ENCODE results near the gene GNAT1. TPM values are rescaled to one million over a fixed set of nuclear protein-coding genes. Genes with fewer than 3 reads are reported as not detected.
"Not testable (repeated sequence)": the region's sequence is repeated elsewhere in the genome, so short reads cannot be mapped to it uniquely, and the experiment has no call there.

Gene GNAT1
- total RNA-seq, 1 experiment from 2014 or later: not detected

GRCh38 chr3:50220109-50220508 lies 28.7 kb downstream of the GNAT1 start:
- no peak for DNase-seq (ENCODE audit: low read depth)

- DNase-seq (ENCODE audit: low read depth): no peak
These were observed 29.6 kb downstream of the GNAT1 start for GRCh38 chr3:50221051-50221410.

GRCh38 chr3:50221411-50222168 lies 30.2 kb downstream of the GNAT1 start:
- DNase-seq (ENCODE audit: low read depth): no peak

- DNase-seq (ENCODE audit: low read depth): no peak
These were observed 30.7 kb downstream of the GNAT1 start for GRCh38 chr3:50222169-50222528.

GRCh38 chr3:50224639-50225038 lies 33.2 kb downstream of the GNAT1 start:
- no peak for DNase-seq (ENCODE audit: low read depth)

GRCh38 chr3:50226888-50227389 lies 35.5 kb downstream of the GNAT1 start:
- DNase-seq (ENCODE audit: low read depth): peak; percentile 68

GRCh38 chr3:50227390-50228183 lies 36.2 kb downstream of the GNAT1 start:
- DNase-seq (ENCODE audit: low read depth): peak; percentile 91

GRCh38 chr3:50228184-50228763 lies 36.9 kb downstream of the GNAT1 start:
- DNase-seq (ENCODE audit: low read depth): not testable (repeated sequence)

- no peak for DNase-seq (ENCODE audit: low read depth)
These were observed 38.1 kb downstream of the GNAT1 start for GRCh38 chr3:50229490-50229889.

- no peak for DNase-seq (ENCODE audit: low read depth)
These were observed 38.8 kb downstream of the GNAT1 start for GRCh38 chr3:50230104-50230793.

GRCh38 chr3:50230794-50231125 lies 39.4 kb downstream of the GNAT1 start:
- no peak for DNase-seq (ENCODE audit: low read depth)

GRCh38 chr3:50231581-50231980 lies 40.2 kb downstream of the GNAT1 start:
- DNase-seq (ENCODE audit: low read depth): no peak

- DNase-seq (ENCODE audit: low read depth): no peak
These were observed 40.9 kb downstream of the GNAT1 start for GRCh38 chr3:50232303-50232702.

- DNase-seq (ENCODE audit: low read depth): no peak
These were observed 41.8 kb downstream of the GNAT1 start for GRCh38 chr3:50233176-50233575.

- peak; percentile 99 for DNase-seq (ENCODE audit: low read depth)
These were observed 44.5 kb downstream of the GNAT1 start, which contains the start of gene GNAI2 for GRCh38 chr3:50235716-50236483. Gene GNAI2, plus strand, starts transcription at chr3:50236204. Its CDS starts 132 bp downstream, at chr3:50236336.

GRCh38 chr3:50236484-50237132 lies 45.2 kb downstream of the GNAT1 start:
- no peak for DNase-seq (ENCODE audit: low read depth)

- DNase-seq (ENCODE audit: low read depth): peak; percentile 60
These were observed 45.8 kb downstream of the GNAT1 start for GRCh38 chr3:50237133-50237651.

GRCh38 chr3:50237754-50238548 lies 46.5 kb downstream of the GNAT1 start:
- DNase-seq (ENCODE audit: low read depth): peak; percentile 91

GRCh38 chr3:50238549-50239026 lies 47.2 kb downstream of the GNAT1 start:
- DNase-seq (ENCODE audit: low read depth): peak; percentile 76

Data from RPMI7951 (cell line).